NT2/D1 (cell line): Measurements from ENCODE around the gene HOXB8.

Source experiments
- YY1 ChIP-seq: IDR thresholded peaks from 2 replicates; pipeline ENCODE4 v1.6.1; 2011; ENCODE audit not compliant: insufficient read length, insufficient read depth
- ZNF274 ChIP-seq: IDR thresholded peaks from 2 replicates; pipeline ENCODE4 v1.6.1; 2011; ENCODE audit warnings: mild to moderate bottlenecking, low read depth, low read length

DNA sequence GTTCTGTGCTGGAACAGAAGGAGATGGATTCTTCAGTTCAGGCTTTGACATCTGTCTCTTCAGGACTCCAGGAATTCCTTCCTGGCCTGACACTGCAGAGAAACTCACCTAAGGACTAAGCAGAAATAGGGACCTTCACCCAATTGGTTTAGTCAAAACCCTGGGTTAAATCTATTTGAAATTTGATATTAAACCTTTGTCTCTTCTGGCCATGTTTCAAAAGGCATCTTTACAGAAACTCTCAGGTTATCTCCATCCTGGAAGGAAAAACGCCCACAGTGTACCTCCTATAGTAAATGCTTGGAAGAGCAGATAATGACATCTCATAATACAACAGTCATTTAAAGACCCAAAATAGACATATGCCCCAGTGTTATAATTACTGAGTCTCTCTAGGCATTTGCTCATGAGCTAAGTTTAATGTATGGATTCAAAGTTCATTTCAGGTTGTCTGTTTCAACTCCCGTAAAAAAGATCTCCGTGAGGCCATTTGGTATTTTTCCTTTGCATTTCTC, 31.3 kb downstream of the HOXB8 start:
- no peak for TF ChIP-seq YY1
- TF ChIP-seq ZNF274, result no peak
